HepG2 (cell line): ENCODE data around the gene RAB36. TPM values are rescaled to one million over a fixed set of nuclear protein-coding genes. Genes with fewer than 3 reads are reported as not detected.

Source experiments
- CREM ChIP-seq, 2 experiments: sonication (generic) in 1 of 2; formaldehyde crosslinking in 1 of 2; IDR thresholded peaks; 2 replicates each; pipeline versions ENCODE4 v1.4.0 to v1.6.1; 2016 to 2020; ENCODE audit warnings: antibody characterized with exemption in 1 of 2, mild to moderate bottlenecking in 1 of 2, missing genetic modification reagents in 1 of 2
- FOXJ3 ChIP-seq: sonication (generic); formaldehyde crosslinking; IDR thresholded peaks from 2 replicates; pipeline ENCODE4 v1.4.0; 2020; ENCODE audit warnings: missing genetic modification reagents, mild to moderate bottlenecking, borderline replicate concordance
- HCFC1 ChIP-seq: fragments of 150-350 bp; IDR thresholded peaks from 2 replicates; pipeline ENCODE4 v1.6.1; 2014; ENCODE audit warnings: low read depth, low read length
- KAT7 ChIP-seq: IDR thresholded peaks from 2 replicates; pipeline ENCODE4 v1.6.1; 2018; ENCODE audit warnings: borderline replicate concordance, missing compliant biosample characterization
- SMAD9 ChIP-seq: sonication (generic); formaldehyde crosslinking; IDR thresholded peaks from 2 replicates; pipeline ENCODE4 v1.5.1; 2020; ENCODE audit warnings: mild to moderate bottlenecking, missing genetic modification reagents
- SP5 ChIP-seq: IDR thresholded peaks from 2 replicates; pipeline ENCODE4 v1.6.1; 2016; ENCODE audit warnings: low read depth, borderline replicate concordance
- SPEN ChIP-seq: sonication (generic); formaldehyde crosslinking; IDR thresholded peaks from 2 replicates; pipeline ENCODE4 v1.5.1; 2020; ENCODE audit warnings: low read depth, mild to moderate bottlenecking, missing genetic modification reagents
- SUZ12 ChIP-seq: fragments of 150-350 bp; IDR thresholded peaks from 2 replicates; pipeline ENCODE4 v1.6.1; 2014; ENCODE audit warnings: low read depth, low read length
- ZIK1 ChIP-seq: sonication (generic); formaldehyde crosslinking; IDR thresholded peaks from 2 replicates; pipeline ENCODE4 v1.5.0; 2020; ENCODE audit warnings: mild to moderate bottlenecking, low read depth, missing genetic modification reagents, borderline replicate concordance
- ZNF124 ChIP-seq: sonication (generic); formaldehyde crosslinking; IDR thresholded peaks from 2 replicates; pipeline ENCODE4 v1.4.0; 2020; ENCODE audit warnings: missing genetic modification reagents
- ZNF335 ChIP-seq: sonication (generic); formaldehyde crosslinking; IDR thresholded peaks from 2 replicates; pipeline ENCODE4 v1.4.0; 2020; ENCODE audit warnings: missing genetic modification reagents
- ZNF703 ChIP-seq: sonication (generic); formaldehyde crosslinking; IDR thresholded peaks from 2 replicates; pipeline ENCODE4 v1.5.1; 2020; ENCODE audit warnings: missing genetic modification reagents, mild to moderate bottlenecking, moderate library complexity, borderline replicate concordance
- ZNF775 ChIP-seq: sonication (generic); formaldehyde crosslinking; IDR thresholded peaks from 2 replicates; pipeline ENCODE4 v1.4.0; 2020; ENCODE audit warnings: missing genetic modification reagents, mild to moderate bottlenecking, moderate library complexity, borderline replicate concordance
- polyA plus RNA-seq, 8 experiments: library from polyadenylated mRNA; depleted of rRNA in 3 of 8; stranded (reverse) in 7 of 8; unstranded in 1 of 8; fragments of >200 nt; fragmentation: Illumina TruSeq in 4 of 8; extraction: Trizol in 4 of 8; gene quantifications; 2 replicates each; pipeline versions ENCODE4 v1.2.1 to v1.2.3, GENCODE V29; 2011 to 2016; ENCODE audit warnings: low read depth in 4 of 8, missing spikeins in 1 of 8, mixed read lengths in 1 of 8; ENCODE audit not compliant: insufficient read depth in 1 of 8
- total RNA-seq, 5 experiments: library from RNA; depleted of rRNA; stranded (reverse); fragments of >200 nt; fragmentation: Illumina TruSeq; extraction: Trizol; gene quantifications; 2 replicates each; pipeline ENCODE4 v1.2.3, GENCODE V29; 2016; ENCODE audit warnings: low read depth in 1 of 5
- TF ChIP-seq, protein P1 (sequence below): sonication (generic); formaldehyde crosslinking; IDR thresholded peaks from 2 replicates; pipeline ENCODE4 v1.4.0; 2020; ENCODE audit warnings: mild to moderate bottlenecking, missing genetic modification reagents
- TF ChIP-seq, protein P2 (sequence below): fragments of 450-650 bp; IDR thresholded peaks from 2 replicates; pipeline ENCODE4 v1.6.1; 2016
- TF ChIP-seq, protein P3 (sequence below): sonication (generic); formaldehyde crosslinking; conservative IDR thresholded peaks from 2 replicates; pipeline ENCODE4 v1.4.0; 2020; ENCODE audit warnings: missing genetic modification reagents

Gene RAB36
- total and polyA plus RNA-seq, 2 of the 13 experiments (the other 11 are each of a cell fraction or from before 2014, with no cell fraction given): 0.24 to 0.86 TPM

DNA sequence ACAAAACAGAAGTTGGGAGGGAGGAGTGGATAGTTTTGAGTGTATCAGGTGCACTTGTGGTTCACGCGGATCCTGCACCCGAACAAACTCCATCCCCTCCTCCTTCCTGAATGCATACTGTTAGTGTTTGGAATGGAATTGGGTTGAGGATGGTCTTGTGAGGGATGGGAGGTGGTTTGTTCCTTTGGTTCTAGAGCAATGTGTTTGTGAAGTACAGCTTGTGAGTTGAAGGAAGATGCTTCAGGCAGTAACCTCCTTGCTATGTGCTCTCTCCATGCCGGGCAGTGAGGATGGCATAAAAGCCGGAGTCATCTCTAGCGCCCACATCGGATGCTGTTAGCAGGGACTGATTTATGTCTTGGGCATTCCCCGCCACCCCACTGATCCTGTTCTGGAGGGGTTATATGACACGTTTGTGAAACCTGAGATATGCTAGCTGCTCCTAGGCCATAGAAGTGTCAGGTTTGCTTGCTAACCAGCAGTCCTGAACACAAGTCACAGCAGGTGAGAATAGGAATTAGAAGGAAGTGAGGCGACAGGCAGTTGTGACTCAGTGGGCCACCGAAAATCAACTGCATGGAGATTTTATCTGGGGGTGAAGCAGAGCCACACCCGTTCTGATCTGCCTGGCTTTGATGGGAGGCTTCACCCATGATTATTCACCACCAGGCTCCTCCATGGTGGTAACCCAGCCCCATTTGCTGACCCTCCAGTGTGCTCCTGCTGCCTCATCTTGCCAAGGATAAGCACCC is 37.2 kb downstream of the RAB36 start (continued):
- TF ChIP-seq, protein P1, sequence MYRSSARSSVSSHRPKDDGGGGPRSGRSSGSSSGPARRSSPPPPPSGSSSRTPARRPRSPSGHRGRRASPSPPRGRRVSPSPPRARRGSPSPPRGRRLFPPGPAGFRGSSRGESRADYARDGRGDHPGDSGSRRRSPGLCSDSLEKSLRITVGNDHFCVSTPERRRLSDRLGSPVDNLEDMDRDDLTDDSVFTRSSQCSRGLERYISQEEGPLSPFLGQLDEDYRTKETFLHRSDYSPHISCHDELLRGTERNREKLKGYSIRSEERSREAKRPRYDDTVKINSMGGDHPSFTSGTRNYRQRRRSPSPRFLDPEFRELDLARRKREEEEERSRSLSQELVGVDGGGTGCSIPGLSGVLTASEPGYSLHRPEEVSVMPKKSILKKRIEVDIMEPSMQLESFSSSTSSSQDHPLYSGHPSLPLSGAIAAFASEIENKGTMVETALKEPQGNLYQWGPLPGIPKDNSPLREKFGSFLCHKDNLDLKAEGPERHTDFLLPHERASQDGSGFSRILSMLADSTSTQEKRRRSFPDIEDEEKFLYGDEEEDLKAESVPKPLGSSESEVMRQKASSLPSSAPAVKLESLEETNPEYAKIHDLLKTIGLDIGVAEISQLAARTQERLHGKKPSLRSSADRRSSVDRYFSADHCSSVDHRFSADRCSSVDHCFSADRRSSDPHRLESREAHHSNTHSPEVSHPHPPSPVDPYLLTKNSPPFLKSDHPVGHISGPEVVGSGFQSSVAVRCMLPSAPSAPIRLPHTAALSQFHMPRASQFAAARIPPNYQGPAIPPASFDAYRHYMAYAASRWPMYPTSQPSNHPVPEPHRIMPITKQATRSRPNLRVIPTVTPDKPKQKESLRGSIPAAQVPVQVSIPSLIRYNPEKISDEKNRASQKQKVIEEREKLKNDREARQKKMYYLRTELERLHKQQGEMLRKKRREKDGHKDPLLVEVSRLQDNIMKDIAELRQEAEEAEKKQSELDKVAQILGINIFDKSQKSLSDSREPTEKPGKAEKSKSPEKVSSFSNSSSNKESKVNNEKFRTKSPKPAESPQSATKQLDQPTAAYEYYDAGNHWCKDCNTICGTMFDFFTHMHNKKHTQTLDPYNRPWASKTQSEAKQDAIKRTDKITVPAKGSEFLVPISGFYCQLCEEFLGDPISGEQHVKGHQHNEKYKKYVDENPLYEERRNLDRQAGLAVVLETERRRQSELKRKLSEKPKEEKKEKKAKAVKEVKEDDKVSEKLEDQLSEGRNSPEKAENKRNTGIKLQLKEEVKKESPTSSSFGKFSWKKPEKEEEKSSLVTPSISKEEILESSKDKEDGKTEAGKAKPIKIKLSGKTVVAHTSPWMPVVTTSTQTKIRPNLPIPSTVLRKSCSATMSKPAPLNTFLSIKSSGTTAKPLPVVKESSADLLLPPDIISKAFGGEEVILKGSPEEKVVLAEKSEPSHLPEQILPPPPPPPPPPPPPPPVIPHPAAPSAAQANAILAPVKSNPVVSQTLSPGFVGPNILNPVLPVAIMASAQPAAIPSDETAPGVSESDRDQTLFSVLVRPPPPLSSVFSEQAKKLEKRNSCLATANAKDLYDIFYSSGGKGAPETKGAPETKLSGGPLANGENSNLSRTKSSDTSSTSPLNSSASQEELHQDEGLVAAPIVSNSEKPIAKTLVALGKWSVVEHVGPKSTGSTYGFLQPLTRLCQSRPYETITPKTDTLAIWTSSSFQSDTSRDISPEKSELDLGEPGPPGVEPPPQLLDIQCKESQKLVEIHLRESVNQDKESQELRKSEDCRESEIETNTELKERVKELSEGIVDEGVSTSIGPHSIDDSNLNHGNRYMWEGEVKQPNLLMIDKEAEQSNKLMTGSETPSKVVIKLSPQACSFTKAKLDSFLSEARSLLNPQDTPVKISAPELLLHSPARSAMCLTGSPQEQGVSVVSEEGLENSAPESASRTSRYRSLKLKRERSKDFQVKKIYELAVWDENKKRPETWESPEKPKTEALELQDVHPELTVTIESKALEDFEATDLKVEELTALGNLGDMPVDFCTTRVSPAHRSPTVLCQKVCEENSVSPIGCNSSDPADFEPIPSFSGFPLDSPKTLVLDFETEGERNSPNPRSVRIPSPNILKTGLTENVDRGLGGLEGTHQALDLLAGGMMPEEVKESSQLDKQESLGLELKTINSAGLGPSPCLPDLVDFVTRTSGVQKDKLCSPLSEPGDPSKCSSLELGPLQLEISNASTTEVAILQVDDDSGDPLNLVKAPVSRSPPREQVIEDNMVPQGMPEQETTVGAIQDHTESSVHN: no peak
- TF ChIP-seq ZNF335 (CRISPR knock-in tag) (no peak), FOXJ3 (no peak), ZNF124 (CRISPR knock-in tag) (peak; percentile 78; the same call in 1 of the 2 replicates), SMAD9 (CRISPR knock-in tag) (no peak), HCFC1 (no peak), SP5 (CRISPR knock-in tag) (no peak), ZNF775 (no peak), CREM (IDR thresholded peaks at IDR 0.05) (no peak), CREM (CRISPR knock-in tag; IDR thresholded peaks at IDR 0.05) (no peak), ZNF703 (CRISPR knock-in tag) (no peak), KAT7 (CRISPR knock-in tag) (0 out of 2 replicates have a peak, but pooled peaks have one; percentile 50), ZIK1 (no peak), SUZ12 (no peak), SPEN (0 out of 2 replicates have a peak, but pooled peaks have one; percentile 21)
- TF ChIP-seq, protein P2, sequence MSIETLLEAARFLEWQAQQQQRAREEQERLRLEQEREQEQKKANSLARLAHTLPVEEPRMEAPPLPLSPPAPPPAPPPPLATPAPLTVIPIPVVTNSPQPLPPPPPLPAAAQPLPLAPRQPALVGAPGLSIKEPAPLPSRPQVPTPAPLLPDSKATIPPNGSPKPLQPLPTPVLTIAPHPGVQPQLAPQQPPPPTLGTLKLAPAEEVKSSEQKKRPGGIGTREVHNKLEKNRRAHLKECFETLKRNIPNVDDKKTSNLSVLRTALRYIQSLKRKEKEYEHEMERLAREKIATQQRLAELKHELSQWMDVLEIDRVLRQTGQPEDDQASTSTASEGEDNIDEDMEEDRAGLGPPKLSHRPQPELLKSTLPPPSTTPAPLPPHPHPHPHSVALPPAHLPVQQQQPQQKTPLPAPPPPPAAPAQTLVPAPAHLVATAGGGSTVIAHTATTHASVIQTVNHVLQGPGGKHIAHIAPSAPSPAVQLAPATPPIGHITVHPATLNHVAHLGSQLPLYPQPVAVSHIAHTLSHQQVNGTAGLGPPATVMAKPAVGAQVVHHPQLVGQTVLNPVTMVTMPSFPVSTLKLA: no peak
- TF ChIP-seq, protein P3, sequence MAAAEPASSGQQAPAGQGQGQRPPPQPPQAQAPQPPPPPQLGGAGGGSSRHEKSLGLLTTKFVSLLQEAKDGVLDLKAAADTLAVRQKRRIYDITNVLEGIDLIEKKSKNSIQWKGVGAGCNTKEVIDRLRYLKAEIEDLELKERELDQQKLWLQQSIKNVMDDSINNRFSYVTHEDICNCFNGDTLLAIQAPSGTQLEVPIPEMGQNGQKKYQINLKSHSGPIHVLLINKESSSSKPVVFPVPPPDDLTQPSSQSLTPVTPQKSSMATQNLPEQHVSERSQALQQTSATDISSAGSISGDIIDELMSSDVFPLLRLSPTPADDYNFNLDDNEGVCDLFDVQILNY (CRISPR knock-in tag): no peak
- TF ChIP-seq, all 625 proteins: peak for 10
